ENCODE measurements around the gene MAP7D1. TPM values are rescaled to one million over a fixed set of nuclear protein-coding genes. Genes with fewer than 3 reads are reported as not detected.
A peak's percentile ranks its signal among the peaks of the same experiment; 100 is the strongest.

MAP7D1 gene
- total RNA-seq, 1 experiment from 2014 or later: 49.9 TPM

DNA sequence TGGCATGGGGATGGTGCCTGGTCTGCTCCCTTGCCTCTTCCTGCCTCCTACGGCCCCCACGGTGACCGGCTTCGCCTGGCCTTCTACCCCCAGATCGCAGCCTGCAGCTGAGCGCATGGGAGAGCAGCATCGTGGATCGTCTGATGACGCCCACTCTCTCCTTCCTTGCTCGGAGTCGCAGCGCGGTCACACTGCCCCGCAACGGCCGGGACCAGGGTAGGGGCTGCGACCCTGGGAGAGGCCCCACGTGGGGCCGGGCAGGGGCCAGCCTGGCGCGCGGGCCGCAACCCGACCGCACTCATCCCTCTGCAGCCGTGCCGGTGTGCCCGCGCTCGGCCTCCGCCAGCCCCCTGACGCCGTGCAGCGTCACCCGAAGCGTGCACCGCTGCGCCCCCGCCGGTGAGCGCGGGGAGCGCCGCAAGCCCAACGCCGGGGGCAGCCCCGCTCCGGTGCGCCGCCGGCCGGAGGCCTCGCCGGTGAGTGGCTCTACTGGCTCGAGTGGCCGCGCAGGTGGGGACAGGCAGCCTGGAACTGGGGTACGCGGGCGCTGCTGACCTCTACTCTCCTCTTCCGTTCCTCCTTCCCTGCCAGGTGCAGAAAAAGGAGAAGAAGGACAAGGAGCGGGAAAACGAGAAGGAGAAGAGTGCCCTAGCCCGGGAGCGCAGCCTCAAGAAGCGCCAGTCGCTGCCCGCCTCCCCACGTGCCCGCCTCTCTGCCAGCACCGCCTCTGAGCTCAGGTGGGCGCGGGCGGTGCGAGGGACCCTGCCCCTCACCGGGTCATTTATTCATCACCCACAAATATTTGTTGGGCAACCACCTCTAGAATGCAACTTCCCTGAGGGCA lies 20.4 kb downstream of the MAP7D1 start:
- peak overlapping the region; percentile 36 for H3K18ac ChIP-seq (ENCODE audit: insufficient read length, low read depth, low read length)
- no peak overlapping the region for H3K56ac ChIP-seq (ENCODE audit: insufficient read length, low read depth, low read length)
- no peak overlapping the region for H3T11ph ChIP-seq (ENCODE audit: low read length)
- H3K27ac Mint-ChIP-seq: peak overlapping the region; percentile 61 to 77 (median 61); a peak in 2 of 7 replicates
- peak overlapping the region; percentile 65; the same call in 1 of the 2 replicates for H3K14ac ChIP-seq (ENCODE audit: insufficient read depth, low read length)
- no peak overlapping the region for H3K23ac ChIP-seq (ENCODE audit: insufficient read length, low read depth, low read length)
- no peak overlapping the region for H2BK5ac ChIP-seq (ENCODE audit: insufficient read length, low read length)
- no peaks in the 10 kb centered on the region for H3K79me1 ChIP-seq (ENCODE audit: insufficient read depth, low read depth, low read length, poor library complexity, severe bottlenecking)
- H4K91ac ChIP-seq (ENCODE audit: insufficient read length, low read depth, low read length): no peak overlapping the region
- H2AK5ac ChIP-seq (ENCODE audit: insufficient read length, low read length): no peak overlapping the region
- no peak overlapping the region for H4K5ac ChIP-seq (ENCODE audit: insufficient read length, low read depth, low read length)
- H3K4me2 ChIP-seq (ENCODE audit: insufficient read depth, insufficient read length, low read length): peak overlapping the region; percentile 2
- DNase-seq: peak; percentile 80
- H3K23me2 ChIP-seq (ENCODE audit: insufficient read length, low read depth, low read length, poor library complexity, severe bottlenecking): peaks cover 11% of the 10 kb centered on the region
- H2BK120ac ChIP-seq (ENCODE audit: low read depth, low read length, poor library complexity, severe bottlenecking): no peak overlapping the region
- H4K20me1 ChIP-seq (ENCODE audit: control insufficient read depth, insufficient read depth, insufficient read length): peaks cover 4% of the 10 kb centered on the region
- peak overlapping the region in 1 of 2 experiments; percentile 56; a peak in 2 of 5 replicates for H3K4me3 Mint-ChIP-seq
- peaks cover 5% of the 10 kb centered on the region; the same call in 1 of the 2 replicates for H3K4me1 ChIP-seq (ENCODE audit: insufficient read depth, low read length)
- H3K9ac ChIP-seq (ENCODE audit: extremely low read depth, insufficient read length, low read length): no peak overlapping the region
- H2AFZ ChIP-seq (ENCODE audit: low read length): no peak overlapping the region
- TF ChIP-seq, protein P1, sequence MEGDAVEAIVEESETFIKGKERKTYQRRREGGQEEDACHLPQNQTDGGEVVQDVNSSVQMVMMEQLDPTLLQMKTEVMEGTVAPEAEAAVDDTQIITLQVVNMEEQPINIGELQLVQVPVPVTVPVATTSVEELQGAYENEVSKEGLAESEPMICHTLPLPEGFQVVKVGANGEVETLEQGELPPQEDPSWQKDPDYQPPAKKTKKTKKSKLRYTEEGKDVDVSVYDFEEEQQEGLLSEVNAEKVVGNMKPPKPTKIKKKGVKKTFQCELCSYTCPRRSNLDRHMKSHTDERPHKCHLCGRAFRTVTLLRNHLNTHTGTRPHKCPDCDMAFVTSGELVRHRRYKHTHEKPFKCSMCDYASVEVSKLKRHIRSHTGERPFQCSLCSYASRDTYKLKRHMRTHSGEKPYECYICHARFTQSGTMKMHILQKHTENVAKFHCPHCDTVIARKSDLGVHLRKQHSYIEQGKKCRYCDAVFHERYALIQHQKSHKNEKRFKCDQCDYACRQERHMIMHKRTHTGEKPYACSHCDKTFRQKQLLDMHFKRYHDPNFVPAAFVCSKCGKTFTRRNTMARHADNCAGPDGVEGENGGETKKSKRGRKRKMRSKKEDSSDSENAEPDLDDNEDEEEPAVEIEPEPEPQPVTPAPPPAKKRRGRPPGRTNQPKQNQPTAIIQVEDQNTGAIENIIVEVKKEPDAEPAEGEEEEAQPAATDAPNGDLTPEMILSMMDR (conservative IDR thresholded peaks at IDR 0.05): peak; percentile 55
- H3K27me3 Mint-ChIP-seq (ENCODE audit: low read depth): no peaks in the 10 kb centered on the region
- WGBS (ENCODE audit: extremely low coverage, insufficient read length, low lambda C conversion rate): no CpG with 5 or more reads among the region's 76 CpGs
- no peaks in the 10 kb centered on the region for H3K9me3 ChIP-seq (ENCODE audit: control insufficient read depth, low read depth, low read length)
- peaks cover 10 to 38% of the 10 kb centered on the region in 2 experiments for H3K4me1 Mint-ChIP-seq
- H3K9me3 Mint-ChIP-seq: no peaks in the 10 kb centered on the region
- no peaks in the 10 kb centered on the region for H3K79me2 ChIP-seq (ENCODE audit: insufficient read depth, low read length)
- no peak overlapping the region for H3K27ac ChIP-seq (ENCODE audit: insufficient read length, low read depth, low read length)
- no peak overlapping the region for H4K8ac ChIP-seq (replicated peaks; ENCODE audit: insufficient read length, low read depth, low read length)
- H3K27me3 ChIP-seq (ENCODE audit: insufficient read depth, low read length): no peaks in the 10 kb centered on the region
- peaks cover 34 to 50% (median 46%) of the 10 kb centered on the region in 3 experiments for H3K36me3 Mint-ChIP-seq (ENCODE audit: insufficient read depth in 1 of 3, low read depth in 3 of 3)
- H2BK20ac ChIP-seq (ENCODE audit: low read depth, low read length, poor library complexity, severe bottlenecking): no peak overlapping the region
- no peak overlapping the region for H2BK12ac ChIP-seq (ENCODE audit: insufficient read length, low read depth, low read length)
- H3K4ac ChIP-seq (ENCODE audit: low read depth, low read length): no peak overlapping the region
- H2BK15ac ChIP-seq (ENCODE audit: low read depth, low read length): no peak overlapping the region
